GM12878 (cell line): ENCODE results near the gene CRYBA1. TPM values are rescaled to one million over a fixed set of nuclear protein-coding genes. Genes with fewer than 3 reads are reported as not detected.
"Not testable (repeated sequence)": the region's sequence is repeated elsewhere in the genome, so short reads cannot be mapped to it uniquely, and the experiment has no call there.

Experiments
- ATAC-seq: fragments of 200-7000 bp; cut with Tn5 transposase; 3 replicates; pipeline ENCODE4 v1.9.1; 2020; ENCODE audit warnings: mild to moderate bottlenecking, moderate library complexity
- BruUV-seq: library from RNA; stranded (reverse); fragments of 400-500 nt; replicated peaks from 2 replicates; lab custom pipeline; 2021; lab: Mats Ljungman, UMichigan
- CTCF ChIA-PET: fragments of 300-600 bp; sonication (Branson Sonifier 250); formaldehyde crosslinking; extraction: SDS; loops from one replicate; lab custom pipeline; 2021; ENCODE audit warnings: inconsistent platforms; lab: Yijun Ruan, JAX
- POLR2A ChIA-PET: fragments of 350-600 bp; formaldehyde crosslinking; extraction: SDS; loops from one replicate; lab custom pipeline; 2021; ENCODE audit warnings: inconsistent platforms; lab: Charles Lee
- RAD21 ChIA-PET: fragments of 300-600 bp; sonication (Branson Sonifier 250); formaldehyde crosslinking; loops from one replicate; lab custom pipeline; 2023; ENCODE audit warnings: antibody characterized with exemption; ENCODE audit not compliant: unreplicated experiment; lab: Charles Lee
- SMC1A ChIA-PET: fragments of 300-600 bp; sonication (Branson Sonifier 250); formaldehyde crosslinking; loops from one replicate; lab custom pipeline; 2023; ENCODE audit not compliant: unreplicated experiment, uncharacterized antibody; lab: Charles Lee
- DNase-seq: peaks from one replicate; pipeline ENCODE4 v3.0.0-alpha.2; 2011; ENCODE audit warnings: low read depth, low spot score
- FAIRE-seq: peaks from 3 replicates; lab custom pipeline; 2011; peaks lifted over from hg19 to GRCh38; lab: Jason Lieb, UNC
- H2AFZ ChIP-seq: 2 replicates; pipeline ENCODE4 v1.6.0; 2011; ENCODE audit warnings: low read depth, low read length, control low read depth; ENCODE audit not compliant: control insufficient read depth
- H3K27ac ChIP-seq: 2 replicates; pipeline ENCODE4 v1.5.1; 2011; ENCODE audit warnings: control low read depth; ENCODE audit not compliant: control insufficient read depth, insufficient read depth
- H3K27me3 ChIP-seq, 2 experiments: replicated peaks in 1 of 2; 2 replicates each; pipeline versions ENCODE4 v1.6.0 to v1.6.1; 2011; ENCODE audit warnings: low read length in 1 of 2; ENCODE audit not compliant: control insufficient read depth in 2 of 2, insufficient read depth in 2 of 2
- H3K36me3 ChIP-seq, 2 experiments: 2 replicates each; pipeline ENCODE4 v1.5.1; 2011; ENCODE audit warnings: low read length in 1 of 2; ENCODE audit not compliant: control insufficient read depth in 2 of 2, insufficient read depth in 2 of 2
- H3K4me1 ChIP-seq: 2 replicates; pipeline ENCODE4 v1.6.1; 2011; ENCODE audit warnings: mild to moderate bottlenecking, low read length, moderate library complexity, mixed read lengths; ENCODE audit not compliant: control insufficient read depth, insufficient read depth
- H3K4me2 ChIP-seq: 2 replicates; pipeline ENCODE4 v1.6.0; 2011; ENCODE audit warnings: control low read depth; ENCODE audit not compliant: control insufficient read depth, insufficient read depth
- H3K4me3 ChIP-seq: fragments of 200-600 bp; sonication (generic); 2 replicates; pipeline ENCODE4 v1.5.1; 2016
- H3K79me2 ChIP-seq: 2 replicates; pipeline ENCODE4 v1.6.0; 2011; ENCODE audit warnings: low read length; ENCODE audit not compliant: control insufficient read depth, insufficient read depth
- H3K9ac ChIP-seq: 2 replicates; pipeline ENCODE4 v1.8.0; 2011; ENCODE audit warnings: low read length, control low read depth, mixed read lengths; ENCODE audit not compliant: control insufficient read depth, insufficient read depth
- H3K9me3 ChIP-seq: replicated peaks from 3 replicates; pipeline ENCODE4 v1.5.1; 2011; ENCODE audit warnings: mild to moderate bottlenecking, low read length; ENCODE audit not compliant: control insufficient read depth, insufficient read depth
- H4K20me1 ChIP-seq: 2 replicates; pipeline ENCODE4 v1.6.0; 2011; ENCODE audit not compliant: control insufficient read depth, insufficient read depth
- FOXK2 ChIP-seq: fragments of 450-650 bp; IDR thresholded peaks from 2 replicates; pipeline ENCODE4 v1.6.1; 2017; ENCODE audit warnings: mild to moderate bottlenecking, moderate library complexity
- HCFC1 ChIP-seq: fragments of 150-350 bp; IDR thresholded peaks from 2 replicates; pipeline ENCODE4 v1.6.1; 2014; ENCODE audit warnings: low read length
- KLF5 ChIP-seq: fragments of 450-650 bp; IDR thresholded peaks from 2 replicates; pipeline ENCODE4 v1.6.1; 2014; ENCODE audit warnings: mild to moderate bottlenecking; ENCODE audit not compliant: partially characterized antibody
- NFXL1 ChIP-seq: fragments of 450-650 bp; IDR thresholded peaks from 2 replicates; pipeline ENCODE4 v1.6.1; 2017; ENCODE audit warnings: antibody characterized with exemption, mild to moderate bottlenecking, borderline replicate concordance
- PML ChIP-seq: IDR thresholded peaks from 2 replicates; pipeline ENCODE4 v1.6.1; 2012; ENCODE audit warnings: low read length, inconsistent platforms
- POLR2A ChIP-seq: IDR thresholded peaks from 2 replicates; pipeline ENCODE4 v1.6.1; 2011; ENCODE audit warnings: low read depth, mild to moderate bottlenecking, low read length
- RB1 ChIP-seq: fragments of 450-650 bp; formaldehyde crosslinking; IDR thresholded peaks from 2 replicates; pipeline ENCODE4 v1.6.1; 2017; ENCODE audit warnings: mild to moderate bottlenecking, borderline replicate concordance
- RCOR1 ChIP-seq: conservative IDR thresholded peaks from 2 replicates; pipeline ENCODE4 v1.6.1; 2012; ENCODE audit warnings: low read depth, low read length, improper control_type of control experiment
- SMAD5 ChIP-seq: IDR thresholded peaks from 2 replicates; pipeline ENCODE4 v1.6.1; 2016; ENCODE audit warnings: antibody characterized with exemption, low read depth
- WGBS: methylation state at CpG from one replicate; pipeline ENCODE4 v1.1.6; 2016; ENCODE audit warnings: low lambda C conversion rate; ENCODE audit not compliant: insufficient replicate concordance, insufficient coverage; ENCODE audit errors: missing lambda C conversion rate; 5-methylcytosine and 5-hydroxymethylcytosine counted together
- in situ Hi-C: fragments of 300-500 bp; cut with MboI; formaldehyde crosslinking; loops from 9 replicates; pipeline ENCODE4 v1.14.3; 2018; ENCODE audit warnings: mixed read lengths
- intact Hi-C: fragments of 100-400 bp; cut with micrococcal nuclease; formaldehyde crosslinking; loops from one replicate; pipeline ENCODE4 v1.14.2; 2022; ENCODE audit not compliant: unreplicated experiment
- polyA plus RNA-seq, 11 experiments: library from polyadenylated mRNA; depleted of rRNA in 4 of 11; unstranded in 6 of 11; stranded (reverse) in 5 of 11; fragments of >200 nt; fragmentation: Nextera tagmentation in 4 of 11; fragmentation: Illumina TruSeq in 1 of 11; extraction: Ambion mirVana in 4 of 11; extraction: Trizol in 1 of 11; gene quantifications; 1 replicate in 1 of 11; 2 replicates in 10 of 11; pipeline versions ENCODE4 v1.2.1 to v1.2.3, GENCODE V29; 2011 to 2016; ENCODE audit warnings: inconsistent platforms in 2 of 11, missing spikeins in 2 of 11, low read depth in 1 of 11
- total RNA-seq, 4 experiments: library from RNA; depleted of rRNA in 3 of 4; stranded (reverse); fragments of >200 nt in 3 of 4; fragmentation: Illumina TruSeq in 1 of 4; extraction: Trizol in 1 of 4; gene quantifications; 2 replicates each; pipeline versions ENCODE4 v1.2.1 to v1.2.3, GENCODE V29; 2013 to 2021

CRYBA1 gene
- total and polyA plus RNA-seq, 10 of the 15 experiments (the other 5 are each of a cell fraction or from before 2014, with no cell fraction given): not detected

- SMC1A ChIA-PET, H3K4me1 ChIP-seq, BruUV-seq, H3K4me2 ChIP-seq, intact Hi-C loops, ATAC-seq, RAD21 ChIA-PET, DNase-seq, H3K27ac ChIP-seq, H3K27me3 ChIP-seq, H4K20me1 ChIP-seq, H2AFZ ChIP-seq, H3K4me3 ChIP-seq, H3K9me3 ChIP-seq, H3K9ac ChIP-seq, FAIRE-seq, in situ Hi-C loops: not testable (repeated sequence)
- H3K36me3 ChIP-seq: peaks cover 2 to 20% of the 10 kb centered on the region in 2 experiments; a peak in 3 of 4 replicates
- WGBS: 96% methylated on average over 7 of the region's 9 CpGs
- ChIA-PET CTCF (interaction anchor here (0.9 kb wide), 1 partner anchor 9 kb away, joined by 3 read pairs; no protein-coding TSS in a partner anchor), POLR2A (interaction anchor here (0.7 kb wide), 1 partner anchor 109 kb away, joined by 5 read pairs; no protein-coding TSS in a partner anchor)
- peaks cover 50% of the 10 kb centered on the region for H3K79me2 ChIP-seq
Observed at GRCh38 chr17:29271980-29272379, 25.3 kb downstream of the CRYBA1 start.

GRCh38 chr17:29273924-29274323 is 27.3 kb downstream of the CRYBA1 start:
- SMC1A ChIA-PET: interaction anchor here (0.9 to 1.2 kb wide), 2 partner anchors 9 to 22 kb away, joined by 4 read pairs; no protein-coding TSS in a partner anchor
- TF ChIP-seq POLR2A (no peak), FOXK2 (no peak), KLF5 (no peak), RCOR1 (no peak), RB1 (no peak), NFXL1 (no peak), HCFC1 (no peak), SMAD5 (no peak), PML (no peak)
- TF ChIP-seq, all 136 proteins: peak for 0
- peaks cover 66% of the 10 kb centered on the region for H3K79me2 ChIP-seq
- H2AFZ ChIP-seq: no peak overlapping the region
- ATAC-seq (no peak), FAIRE-seq (no peak), DNase-seq (no peak)
- no peak overlapping the region for H3K9ac ChIP-seq
- no TSS peak for BruUV-seq
- peaks cover 2 to 25% of the 10 kb centered on the region in 2 experiments for H3K36me3 ChIP-seq
- intact Hi-C loops: no loop called here
- no peak overlapping the region for H3K27ac ChIP-seq
- no peak overlapping the region for H3K4me2 ChIP-seq
- peaks cover 4% of the 10 kb centered on the region; the same call in 2 of the 3 replicates for H3K9me3 ChIP-seq
- in situ Hi-C loops: no loop called here
- ChIA-PET POLR2A (interaction anchor here (1.2 kb wide), 1 partner anchor 9 kb away, joined by 3 read pairs; no protein-coding TSS in a partner anchor), CTCF (interaction anchor here (0.6 to 1.7 kb wide), 7 partner anchors 12 to 308 kb away, joined by 3 to 15 read pairs (median 3); no protein-coding TSS in a partner anchor), RAD21 (no interaction called here)
- peaks cover 3% of the 10 kb centered on the region for H4K20me1 ChIP-seq
- no peak overlapping the region for H3K4me3 ChIP-seq
- WGBS: 100% methylated on average over 1 of the region's 1 CpG
- H3K27me3 ChIP-seq: no peaks in the 10 kb centered on the region
- no peaks in the 10 kb centered on the region; the same call in 1 of the 2 replicates for H3K4me1 ChIP-seq
